WTC11 (cell line): Measurements from ENCODE around the gene ILF2. TPM values are rescaled to one million over a fixed set of nuclear protein-coding genes. Genes with fewer than 3 reads are reported as not detected.

ENCODE experiments used
- EMX1 ChIP-seq: fragments of 250-450 bp; sonication (Bioruptor Pico); IDR thresholded peaks from 2 replicates; pipeline ENCODE4 v1.8.0; 2021; ENCODE audit warnings: mild to moderate bottlenecking
- FOXP1 ChIP-seq: sonication (generic); formaldehyde crosslinking; IDR thresholded peaks from 2 replicates; pipeline ENCODE4 v1.8.0; 2022; ENCODE audit warnings: missing genetic modification reagents, mild to moderate bottlenecking, moderate library complexity, borderline replicate concordance
- IRF2 ChIP-seq: sonication (generic); formaldehyde crosslinking; IDR thresholded peaks from 2 replicates; pipeline ENCODE4 v1.8.0; 2022; ENCODE audit warnings: low read depth, missing genetic modification reagents, borderline replicate concordance
- KAT7 ChIP-seq: sonication (generic); formaldehyde crosslinking; IDR thresholded peaks from 2 replicates; pipeline ENCODE4 v1.8.1; 2023; ENCODE audit warnings: missing genetic modification reagents, mild to moderate bottlenecking, borderline replicate concordance
- OVOL2 ChIP-seq: fragments of 250-450 bp; sonication (Bioruptor Pico); IDR thresholded peaks from 2 replicates; pipeline ENCODE4 v1.9.0; 2021; ENCODE audit warnings: mild to moderate bottlenecking, borderline replicate concordance
- RELA ChIP-seq: sonication (generic); formaldehyde crosslinking; IDR thresholded peaks from 2 replicates; pipeline ENCODE4 v1.8.1; 2022; ENCODE audit warnings: missing genetic modification reagents, mild to moderate bottlenecking, borderline replicate concordance
- SMAD4 ChIP-seq: sonication (generic); formaldehyde crosslinking; IDR thresholded peaks from 2 replicates; pipeline ENCODE4 v1.8.0; 2022; ENCODE audit warnings: mild to moderate bottlenecking, missing genetic modification reagents
- SOX15 ChIP-seq: fragments of 250-450 bp; sonication (Bioruptor Pico); IDR thresholded peaks from 2 replicates; pipeline ENCODE4 v1.9.0; 2021; ENCODE audit warnings: mild to moderate bottlenecking
- TCF7 ChIP-seq: sonication (generic); formaldehyde crosslinking; IDR thresholded peaks from 2 replicates; pipeline ENCODE4 v1.8.0; 2022; ENCODE audit warnings: mild to moderate bottlenecking, low read depth, missing genetic modification reagents, moderate library complexity
- TEAD1 ChIP-seq: sonication (generic); formaldehyde crosslinking; IDR thresholded peaks from 2 replicates; pipeline ENCODE4 v1.8.0; 2022; ENCODE audit warnings: mild to moderate bottlenecking, missing genetic modification reagents
- TP53 ChIP-seq: sonication (generic); formaldehyde crosslinking; IDR thresholded peaks from 2 replicates; pipeline ENCODE4 v1.8.1; 2023; ENCODE audit warnings: mild to moderate bottlenecking, missing genetic modification reagents
- ZNF138 ChIP-seq: sonication (generic); formaldehyde crosslinking; conservative IDR thresholded peaks from 2 replicates; pipeline ENCODE4 v1.8.1; 2022; ENCODE audit warnings: mild to moderate bottlenecking, moderate library complexity, missing genetic modification reagents
- ZNF317 ChIP-seq: sonication (generic); formaldehyde crosslinking; IDR thresholded peaks from 2 replicates; pipeline ENCODE4 v1.8.1; 2023; ENCODE audit warnings: low read depth, mild to moderate bottlenecking, moderate library complexity, missing genetic modification reagents, borderline replicate concordance
- total RNA-seq: library from RNA; stranded (reverse); gene quantifications from 3 replicates; pipeline ENCODE4 v1.2.3, GENCODE V29; 2021
- TF ChIP-seq, protein P1 (sequence below): sonication (generic); formaldehyde crosslinking; IDR thresholded peaks from 2 replicates; pipeline ENCODE4 v1.8.0; 2022; ENCODE audit warnings: mild to moderate bottlenecking, missing genetic modification reagents
- TF ChIP-seq, protein P2 (sequence below): fragments of 250-450 bp; sonication (Bioruptor Pico); conservative IDR thresholded peaks from 2 replicates; pipeline ENCODE4 v1.9.0; 2021; ENCODE audit warnings: mild to moderate bottlenecking
- TF ChIP-seq, protein P3 (sequence below): fragments of 250-450 bp; sonication (Bioruptor Pico); IDR thresholded peaks from 2 replicates; pipeline ENCODE4 v1.9.0; 2021; ENCODE audit warnings: mild to moderate bottlenecking, borderline replicate concordance
- TF ChIP-seq, protein P4 (sequence below): fragments of 250-450 bp; sonication (Bioruptor Pico); IDR thresholded peaks from 2 replicates; pipeline ENCODE4 v1.9.0; 2021; ENCODE audit warnings: mild to moderate bottlenecking
- TF ChIP-seq, protein P5 (sequence below): sonication (generic); formaldehyde crosslinking; IDR thresholded peaks from 2 replicates; pipeline ENCODE4 v1.8.0; 2022; ENCODE audit warnings: missing genetic modification reagents
- TF ChIP-seq, protein P6 (sequence below): sonication (generic); formaldehyde crosslinking; IDR thresholded peaks from 2 replicates; pipeline ENCODE4 v1.8.0; 2022; ENCODE audit warnings: mild to moderate bottlenecking, missing genetic modification reagents

The ILF2 gene
- total RNA-seq, 1 experiment from 2014 or later = 337 TPM

DNA sequence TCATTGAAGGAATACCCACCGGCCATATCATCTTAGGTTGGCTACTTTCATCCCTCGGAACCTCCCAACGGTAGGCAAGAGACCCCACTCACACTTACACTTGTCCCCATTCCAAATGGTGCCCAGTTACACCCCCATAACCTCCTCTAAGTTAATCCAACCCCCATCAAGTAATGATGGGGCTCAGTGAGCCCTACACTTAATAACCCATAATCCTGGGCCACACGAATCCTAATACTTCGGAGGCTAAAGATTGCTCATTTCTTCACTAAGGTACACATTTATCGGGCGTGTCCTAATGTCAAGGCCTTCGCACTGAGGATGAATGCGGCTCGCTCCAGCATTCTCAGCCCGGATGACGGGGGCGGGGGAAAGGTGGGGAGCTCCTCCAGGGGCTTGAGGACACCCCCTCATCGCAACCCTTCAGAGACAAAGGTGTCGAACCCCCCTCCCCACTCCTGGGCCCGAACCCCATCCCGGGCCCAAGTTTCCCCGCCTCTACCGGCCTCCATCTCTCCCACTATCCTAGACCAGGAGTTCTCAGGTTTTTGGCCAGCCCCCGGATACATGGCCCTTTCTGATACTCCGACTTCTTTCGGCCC lies 435 bp downstream of the ILF2 start (continued):
- TF ChIP-seq, protein P1, sequence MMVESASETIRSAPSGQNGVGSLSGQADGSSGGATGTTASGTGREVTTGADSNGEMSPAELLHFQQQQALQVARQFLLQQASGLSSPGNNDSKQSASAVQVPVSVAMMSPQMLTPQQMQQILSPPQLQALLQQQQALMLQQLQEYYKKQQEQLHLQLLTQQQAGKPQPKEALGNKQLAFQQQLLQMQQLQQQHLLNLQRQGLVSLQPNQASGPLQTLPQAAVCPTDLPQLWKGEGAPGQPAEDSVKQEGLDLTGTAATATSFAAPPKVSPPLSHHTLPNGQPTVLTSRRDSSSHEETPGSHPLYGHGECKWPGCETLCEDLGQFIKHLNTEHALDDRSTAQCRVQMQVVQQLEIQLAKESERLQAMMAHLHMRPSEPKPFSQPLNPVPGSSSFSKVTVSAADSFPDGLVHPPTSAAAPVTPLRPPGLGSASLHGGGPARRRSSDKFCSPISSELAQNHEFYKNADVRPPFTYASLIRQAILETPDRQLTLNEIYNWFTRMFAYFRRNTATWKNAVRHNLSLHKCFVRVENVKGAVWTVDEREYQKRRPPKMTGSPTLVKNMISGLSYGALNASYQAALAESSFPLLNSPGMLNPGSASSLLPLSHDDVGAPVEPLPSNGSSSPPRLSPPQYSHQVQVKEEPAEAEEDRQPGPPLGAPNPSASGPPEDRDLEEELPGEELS = no peak
- TF ChIP-seq TEAD1 (CRISPR knock-in tag) = no peak
- 0 out of 2 replicates have a peak, but pooled peaks have one; percentile 61 for TF ChIP-seq EMX1
- TF ChIP-seq SOX15 = no peak
- TF ChIP-seq, protein P2, sequence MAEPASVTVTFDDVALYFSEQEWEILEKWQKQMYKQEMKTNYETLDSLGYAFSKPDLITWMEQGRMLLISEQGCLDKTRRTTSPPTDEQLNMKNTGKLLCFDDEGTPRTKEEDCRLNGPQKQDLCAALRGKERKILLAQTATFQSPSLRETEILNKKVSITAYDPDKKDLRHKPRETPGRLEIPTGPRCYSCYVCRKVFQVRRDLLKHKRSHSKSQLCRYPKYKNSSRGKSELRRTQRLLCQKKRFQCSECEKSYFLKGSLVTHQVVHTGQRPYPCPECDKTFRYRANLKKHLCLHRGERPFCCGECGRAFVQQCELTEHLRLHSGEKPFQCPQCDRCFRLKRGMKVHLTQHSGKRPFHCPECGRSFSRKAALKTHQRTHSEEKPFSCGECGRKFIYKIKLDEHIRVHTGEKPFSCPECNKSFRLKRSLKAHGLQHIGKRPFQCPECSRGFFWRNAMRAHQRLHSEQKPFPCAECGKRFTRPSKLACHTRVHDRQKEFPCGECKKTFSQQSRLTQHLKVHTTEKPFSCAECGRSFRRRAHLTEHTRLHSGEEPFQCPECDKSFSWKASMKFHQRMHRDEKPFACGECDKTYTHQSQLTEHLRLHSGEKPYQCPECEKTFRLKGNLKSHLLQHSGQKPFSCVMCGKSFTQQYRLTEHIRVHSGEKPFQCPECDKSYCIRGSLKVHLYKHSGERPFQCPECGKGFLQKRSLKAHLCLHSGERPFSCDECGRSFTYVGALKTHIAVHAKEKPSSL (CRISPR knock-in tag) = 0 out of 2 replicates have a peak, but pooled peaks have one; percentile 15
- TF ChIP-seq FOXP1 (CRISPR knock-in tag) = no peak
- TF ChIP-seq TCF7 = no peak
- TF ChIP-seq, protein P3, sequence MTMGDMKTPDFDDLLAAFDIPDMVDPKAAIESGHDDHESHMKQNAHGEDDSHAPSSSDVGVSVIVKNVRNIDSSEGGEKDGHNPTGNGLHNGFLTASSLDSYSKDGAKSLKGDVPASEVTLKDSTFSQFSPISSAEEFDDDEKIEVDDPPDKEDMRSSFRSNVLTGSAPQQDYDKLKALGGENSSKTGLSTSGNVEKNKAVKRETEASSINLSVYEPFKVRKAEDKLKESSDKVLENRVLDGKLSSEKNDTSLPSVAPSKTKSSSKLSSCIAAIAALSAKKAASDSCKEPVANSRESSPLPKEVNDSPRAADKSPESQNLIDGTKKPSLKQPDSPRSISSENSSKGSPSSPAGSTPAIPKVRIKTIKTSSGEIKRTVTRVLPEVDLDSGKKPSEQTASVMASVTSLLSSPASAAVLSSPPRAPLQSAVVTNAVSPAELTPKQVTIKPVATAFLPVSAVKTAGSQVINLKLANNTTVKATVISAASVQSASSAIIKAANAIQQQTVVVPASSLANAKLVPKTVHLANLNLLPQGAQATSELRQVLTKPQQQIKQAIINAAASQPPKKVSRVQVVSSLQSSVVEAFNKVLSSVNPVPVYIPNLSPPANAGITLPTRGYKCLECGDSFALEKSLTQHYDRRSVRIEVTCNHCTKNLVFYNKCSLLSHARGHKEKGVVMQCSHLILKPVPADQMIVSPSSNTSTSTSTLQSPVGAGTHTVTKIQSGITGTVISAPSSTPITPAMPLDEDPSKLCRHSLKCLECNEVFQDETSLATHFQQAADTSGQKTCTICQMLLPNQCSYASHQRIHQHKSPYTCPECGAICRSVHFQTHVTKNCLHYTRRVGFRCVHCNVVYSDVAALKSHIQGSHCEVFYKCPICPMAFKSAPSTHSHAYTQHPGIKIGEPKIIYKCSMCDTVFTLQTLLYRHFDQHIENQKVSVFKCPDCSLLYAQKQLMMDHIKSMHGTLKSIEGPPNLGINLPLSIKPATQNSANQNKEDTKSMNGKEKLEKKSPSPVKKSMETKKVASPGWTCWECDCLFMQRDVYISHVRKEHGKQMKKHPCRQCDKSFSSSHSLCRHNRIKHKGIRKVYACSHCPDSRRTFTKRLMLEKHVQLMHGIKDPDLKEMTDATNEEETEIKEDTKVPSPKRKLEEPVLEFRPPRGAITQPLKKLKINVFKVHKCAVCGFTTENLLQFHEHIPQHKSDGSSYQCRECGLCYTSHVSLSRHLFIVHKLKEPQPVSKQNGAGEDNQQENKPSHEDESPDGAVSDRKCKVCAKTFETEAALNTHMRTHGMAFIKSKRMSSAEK (CRISPR knock-in tag) = no peak
- TF ChIP-seq, protein P4, sequence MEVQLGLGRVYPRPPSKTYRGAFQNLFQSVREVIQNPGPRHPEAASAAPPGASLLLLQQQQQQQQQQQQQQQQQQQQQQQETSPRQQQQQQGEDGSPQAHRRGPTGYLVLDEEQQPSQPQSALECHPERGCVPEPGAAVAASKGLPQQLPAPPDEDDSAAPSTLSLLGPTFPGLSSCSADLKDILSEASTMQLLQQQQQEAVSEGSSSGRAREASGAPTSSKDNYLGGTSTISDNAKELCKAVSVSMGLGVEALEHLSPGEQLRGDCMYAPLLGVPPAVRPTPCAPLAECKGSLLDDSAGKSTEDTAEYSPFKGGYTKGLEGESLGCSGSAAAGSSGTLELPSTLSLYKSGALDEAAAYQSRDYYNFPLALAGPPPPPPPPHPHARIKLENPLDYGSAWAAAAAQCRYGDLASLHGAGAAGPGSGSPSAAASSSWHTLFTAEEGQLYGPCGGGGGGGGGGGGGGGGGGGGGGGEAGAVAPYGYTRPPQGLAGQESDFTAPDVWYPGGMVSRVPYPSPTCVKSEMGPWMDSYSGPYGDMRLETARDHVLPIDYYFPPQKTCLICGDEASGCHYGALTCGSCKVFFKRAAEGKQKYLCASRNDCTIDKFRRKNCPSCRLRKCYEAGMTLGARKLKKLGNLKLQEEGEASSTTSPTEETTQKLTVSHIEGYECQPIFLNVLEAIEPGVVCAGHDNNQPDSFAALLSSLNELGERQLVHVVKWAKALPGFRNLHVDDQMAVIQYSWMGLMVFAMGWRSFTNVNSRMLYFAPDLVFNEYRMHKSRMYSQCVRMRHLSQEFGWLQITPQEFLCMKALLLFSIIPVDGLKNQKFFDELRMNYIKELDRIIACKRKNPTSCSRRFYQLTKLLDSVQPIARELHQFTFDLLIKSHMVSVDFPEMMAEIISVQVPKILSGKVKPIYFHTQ (CRISPR knock-in tag) = no peak
- 0 out of 2 replicates have a peak, but pooled peaks have one; percentile 13 for TF ChIP-seq KAT7 (CRISPR knock-in tag)
- no peak for TF ChIP-seq SMAD4
- TF ChIP-seq OVOL2 = 0 out of 2 replicates have a peak, but pooled peaks have one; percentile 9
- TF ChIP-seq IRF2 = no peak
- no peak for TF ChIP-seq RELA
- TF ChIP-seq, protein P5, sequence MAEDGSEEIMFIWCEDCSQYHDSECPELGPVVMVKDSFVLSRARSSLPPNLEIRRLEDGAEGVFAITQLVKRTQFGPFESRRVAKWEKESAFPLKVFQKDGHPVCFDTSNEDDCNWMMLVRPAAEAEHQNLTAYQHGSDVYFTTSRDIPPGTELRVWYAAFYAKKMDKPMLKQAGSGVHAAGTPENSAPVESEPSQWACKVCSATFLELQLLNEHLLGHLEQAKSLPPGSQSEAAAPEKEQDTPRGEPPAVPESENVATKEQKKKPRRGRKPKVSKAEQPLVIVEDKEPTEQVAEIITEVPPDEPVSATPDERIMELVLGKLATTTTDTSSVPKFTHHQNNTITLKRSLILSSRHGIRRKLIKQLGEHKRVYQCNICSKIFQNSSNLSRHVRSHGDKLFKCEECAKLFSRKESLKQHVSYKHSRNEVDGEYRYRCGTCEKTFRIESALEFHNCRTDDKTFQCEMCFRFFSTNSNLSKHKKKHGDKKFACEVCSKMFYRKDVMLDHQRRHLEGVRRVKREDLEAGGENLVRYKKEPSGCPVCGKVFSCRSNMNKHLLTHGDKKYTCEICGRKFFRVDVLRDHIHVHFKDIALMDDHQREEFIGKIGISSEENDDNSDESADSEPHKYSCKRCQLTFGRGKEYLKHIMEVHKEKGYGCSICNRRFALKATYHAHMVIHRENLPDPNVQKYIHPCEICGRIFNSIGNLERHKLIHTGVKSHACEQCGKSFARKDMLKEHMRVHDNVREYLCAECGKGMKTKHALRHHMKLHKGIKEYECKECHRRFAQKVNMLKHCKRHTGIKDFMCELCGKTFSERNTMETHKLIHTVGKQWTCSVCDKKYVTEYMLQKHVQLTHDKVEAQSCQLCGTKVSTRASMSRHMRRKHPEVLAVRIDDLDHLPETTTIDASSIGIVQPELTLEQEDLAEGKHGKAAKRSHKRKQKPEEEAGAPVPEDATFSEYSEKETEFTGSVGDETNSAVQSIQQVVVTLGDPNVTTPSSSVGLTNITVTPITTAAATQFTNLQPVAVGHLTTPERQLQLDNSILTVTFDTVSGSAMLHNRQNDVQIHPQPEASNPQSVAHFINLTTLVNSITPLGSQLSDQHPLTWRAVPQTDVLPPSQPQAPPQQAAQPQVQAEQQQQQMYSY (CRISPR knock-in tag) = no peak
- no peak for TF ChIP-seq TP53 (CRISPR knock-in tag)
- TF ChIP-seq ZNF138 (CRISPR knock-in tag) = no peak
- TF ChIP-seq, protein P6, sequence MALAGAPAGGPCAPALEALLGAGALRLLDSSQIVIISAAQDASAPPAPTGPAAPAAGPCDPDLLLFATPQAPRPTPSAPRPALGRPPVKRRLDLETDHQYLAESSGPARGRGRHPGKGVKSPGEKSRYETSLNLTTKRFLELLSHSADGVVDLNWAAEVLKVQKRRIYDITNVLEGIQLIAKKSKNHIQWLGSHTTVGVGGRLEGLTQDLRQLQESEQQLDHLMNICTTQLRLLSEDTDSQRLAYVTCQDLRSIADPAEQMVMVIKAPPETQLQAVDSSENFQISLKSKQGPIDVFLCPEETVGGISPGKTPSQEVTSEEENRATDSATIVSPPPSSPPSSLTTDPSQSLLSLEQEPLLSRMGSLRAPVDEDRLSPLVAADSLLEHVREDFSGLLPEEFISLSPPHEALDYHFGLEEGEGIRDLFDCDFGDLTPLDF (CRISPR knock-in tag) = no peak
- TF ChIP-seq ZNF317 = no peak
